Adipocyte (in vitro differentiated cells): ENCODE data around the gene SAFB2.

Experiments used
- DNase-seq: peaks from one replicate; pipeline ENCODE4 v3.0.0-alpha.2; 2015; ENCODE audit warnings: low read depth
- H3K27me3 ChIP-seq: replicated peaks from 2 replicates; pipeline ENCODE4 v1.7.0; 2013; ENCODE audit warnings: mild to moderate bottlenecking, low read length, moderate library complexity; ENCODE audit not compliant: control insufficient read depth, insufficient read depth
- H3K36me3 ChIP-seq: 2 replicates; pipeline ENCODE4 v1.7.0; 2013; ENCODE audit warnings: low read length, mild to moderate bottlenecking, moderate library complexity; ENCODE audit not compliant: control insufficient read depth, insufficient read depth, severe bottlenecking
- H3K4me1 ChIP-seq: 2 replicates; pipeline ENCODE4 v1.7.0; 2013; ENCODE audit warnings: mild to moderate bottlenecking, low read length, moderate library complexity; ENCODE audit not compliant: control insufficient read depth, insufficient read depth
- H3K4me3 ChIP-seq: 2 replicates; pipeline ENCODE4 v1.7.0; 2013; ENCODE audit warnings: mild to moderate bottlenecking, low read length, moderate library complexity
- H3K9ac ChIP-seq: 2 replicates; pipeline ENCODE4 v1.7.0; 2013; ENCODE audit warnings: mild to moderate bottlenecking, low read length, moderate library complexity
- H3K9me3 ChIP-seq: 2 replicates; pipeline ENCODE4 v1.7.0; 2013; ENCODE audit warnings: mild to moderate bottlenecking, low read length, moderate library complexity; ENCODE audit not compliant: control insufficient read depth

Gene SAFB2

GRCh38 chr19:5559804-5560133, 62.8 kb downstream of the SAFB2 start:
- no peaks in the 10 kb centered on the region for H3K36me3 ChIP-seq
- H3K27me3 ChIP-seq = peaks cover 70% of the 10 kb centered on the region
- DNase-seq = no peak
- H3K4me3 ChIP-seq = no peak overlapping the region
- peaks cover 11% of the 10 kb centered on the region for H3K4me1 ChIP-seq
- H3K9ac ChIP-seq = no peak overlapping the region
- peaks cover 11% of the 10 kb centered on the region for H3K9me3 ChIP-seq

GRCh38 chr19:5558101-5558621, 64.4 kb downstream of the SAFB2 start:
- DNase-seq = no peak
- Histone ChIP-seq H3K27me3 (peaks cover 67% of the 10 kb centered on the region), H3K4me3 (no peak overlapping the region), H3K9ac (no peak overlapping the region), H3K9me3 (peaks cover 11% of the 10 kb centered on the region), H3K4me1 (peaks cover 11% of the 10 kb centered on the region), H3K36me3 (no peaks in the 10 kb centered on the region)

GRCh38 chr19:5557691-5558090, 64.9 kb downstream of the SAFB2 start:
- DNase-seq = peak; percentile 16
- Histone ChIP-seq H3K9me3 (peaks cover 11% of the 10 kb centered on the region), H3K4me3 (peak overlapping the region; percentile 32), H3K36me3 (no peaks in the 10 kb centered on the region), H3K4me1 (peaks cover 11% of the 10 kb centered on the region), H3K9ac (no peak overlapping the region), H3K27me3 (peaks cover 63% of the 10 kb centered on the region)

GRCh38 chr19:5554828-5555227, 67.7 kb downstream of the SAFB2 start:
- H3K36me3 ChIP-seq = no peaks in the 10 kb centered on the region

GRCh38 chr19:5553892-5554291, 68.7 kb downstream of the SAFB2 start:
- no peak overlapping the region for H3K4me3 ChIP-seq
- H3K4me1 ChIP-seq = peaks cover 7% of the 10 kb centered on the region
- no peak for DNase-seq
- no peak overlapping the region for H3K9ac ChIP-seq
- H3K36me3 ChIP-seq = no peaks in the 10 kb centered on the region
- H3K9me3 ChIP-seq = no peaks in the 10 kb centered on the region
- peaks cover 32% of the 10 kb centered on the region for H3K27me3 ChIP-seq

More at GRCh38 chr19:5554828-5555227, 67.7 kb downstream of the SAFB2 start:
- no peaks in the 10 kb centered on the region for H3K9me3 ChIP-seq
- H3K4me3 ChIP-seq = no peak overlapping the region
- peaks cover 39% of the 10 kb centered on the region for H3K27me3 ChIP-seq
- no peak overlapping the region for H3K9ac ChIP-seq
- peaks cover 8% of the 10 kb centered on the region for H3K4me1 ChIP-seq
- DNase-seq = no peak

DNA sequence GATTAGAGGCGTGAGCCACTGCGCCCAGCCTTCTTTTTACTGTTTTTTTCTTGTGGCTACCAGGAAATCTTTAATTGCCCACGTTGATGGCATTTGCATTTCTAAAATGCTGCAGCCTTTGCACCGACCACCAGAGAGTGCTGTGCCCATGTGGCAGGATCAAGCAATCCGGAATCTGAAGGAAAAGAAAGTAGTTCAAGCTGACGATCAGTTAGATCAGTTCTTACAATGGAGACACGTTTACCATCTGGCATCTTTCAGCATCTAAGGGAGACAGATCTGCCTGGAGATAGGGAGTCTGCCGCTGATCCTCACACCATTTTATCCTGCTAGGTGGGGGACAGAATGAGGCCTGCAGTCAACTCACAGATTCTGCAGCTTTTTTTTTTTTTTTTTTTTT, 74.7 kb downstream of the SAFB2 start:
- Histone ChIP-seq H3K36me3 (no peaks in the 10 kb centered on the region), H3K4me3 (no peak overlapping the region), H3K27me3 (peaks cover 21% of the 10 kb centered on the region), H3K4me1 (no peaks in the 10 kb centered on the region), H3K9me3 (no peaks in the 10 kb centered on the region), H3K9ac (no peak overlapping the region)
- DNase-seq = peak; percentile 25

- Histone ChIP-seq H3K4me1 (no peaks in the 10 kb centered on the region), H3K9ac (no peak overlapping the region), H3K27me3 (peaks cover 25% of the 10 kb centered on the region), H3K9me3 (no peaks in the 10 kb centered on the region), H3K4me3 (no peak overlapping the region), H3K36me3 (no peaks in the 10 kb centered on the region)
- DNase-seq = no peak
Measured at GRCh38 chr19:5545984-5546383, 76.6 kb downstream of the SAFB2 start.

GRCh38 chr19:5545051-5545450, 77.5 kb downstream of the SAFB2 start:
- Histone ChIP-seq H3K36me3 (no peaks in the 10 kb centered on the region), H3K9me3 (no peaks in the 10 kb centered on the region), H3K27me3 (peaks cover 30% of the 10 kb centered on the region), H3K4me1 (no peaks in the 10 kb centered on the region), H3K9ac (no peak overlapping the region), H3K4me3 (no peak overlapping the region)
- DNase-seq = no peak

- Histone ChIP-seq H3K4me3 (no peak overlapping the region), H3K9me3 (no peaks in the 10 kb centered on the region), H3K9ac (no peak overlapping the region), H3K4me1 (no peaks in the 10 kb centered on the region), H3K27me3 (peaks cover 38% of the 10 kb centered on the region), H3K36me3 (no peaks in the 10 kb centered on the region)
- no peak for DNase-seq
Measured at GRCh38 chr19:5542665-5543064, 79.9 kb downstream of the SAFB2 start.

- H3K9ac ChIP-seq = no peak overlapping the region
- H3K27me3 ChIP-seq = peaks cover 40% of the 10 kb centered on the region
- H3K4me1 ChIP-seq = no peaks in the 10 kb centered on the region
- DNase-seq = no peak
- no peaks in the 10 kb centered on the region for H3K36me3 ChIP-seq
- H3K4me3 ChIP-seq = no peak overlapping the region
- H3K9me3 ChIP-seq = no peaks in the 10 kb centered on the region
Measured at GRCh38 chr19:5541456-5541855, 81.1 kb downstream of the SAFB2 start.

DNA sequence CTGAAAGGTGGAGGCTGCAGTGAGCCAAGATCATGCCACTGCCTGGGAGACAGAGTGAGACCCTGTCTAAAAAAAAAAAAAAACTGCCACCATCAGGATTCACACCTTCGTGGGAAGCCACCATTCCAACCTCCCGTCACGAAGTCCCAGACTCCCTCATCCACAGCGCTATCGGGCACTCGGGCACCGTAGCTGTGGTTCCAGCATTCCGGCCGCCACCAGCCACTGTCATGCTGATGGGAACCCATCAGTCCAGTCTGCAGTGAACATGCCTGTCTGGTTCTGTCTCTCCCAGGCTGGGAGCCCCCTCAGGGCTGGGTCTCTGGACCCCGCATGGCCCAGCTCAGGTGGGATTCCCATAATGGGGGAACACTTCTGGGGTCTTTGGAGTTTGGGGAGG, 82.4 kb downstream of the SAFB2 start:
- DNase-seq = no peak
- Histone ChIP-seq H3K36me3 (no peaks in the 10 kb centered on the region), H3K4me3 (no peak overlapping the region), H3K9ac (no peak overlapping the region), H3K4me1 (no peaks in the 10 kb centered on the region), H3K9me3 (peaks cover 10% of the 10 kb centered on the region), H3K27me3 (peaks cover 43% of the 10 kb centered on the region)

DNA sequence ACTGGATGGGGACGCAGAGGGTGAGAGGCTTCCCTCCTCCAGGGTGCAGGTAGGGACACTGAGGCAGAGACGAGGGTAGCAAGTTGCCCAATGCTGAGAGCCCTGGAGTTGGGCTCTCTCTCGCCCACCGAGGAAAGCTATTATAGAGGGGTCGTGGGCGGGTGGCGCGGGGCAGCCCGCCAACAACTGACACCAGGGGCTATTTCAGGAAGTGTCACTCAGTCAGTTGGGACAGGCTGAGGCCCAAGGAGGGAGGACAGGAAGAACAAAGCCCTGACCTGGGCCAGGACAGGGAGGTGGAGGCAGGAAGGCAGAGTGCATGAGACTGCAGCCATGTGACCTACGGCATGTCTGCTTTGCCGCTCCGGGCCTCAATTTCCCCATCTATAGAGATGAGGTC, 84.7 kb downstream of the SAFB2 start:
- Histone ChIP-seq H3K9me3 (peaks cover 31% of the 10 kb centered on the region), H3K27me3 (peaks cover 32% of the 10 kb centered on the region), H3K9ac (no peak overlapping the region), H3K4me1 (no peaks in the 10 kb centered on the region), H3K4me3 (no peak overlapping the region), H3K36me3 (no peaks in the 10 kb centered on the region)
- DNase-seq = no peak
